HEK293 (cell line): ENCODE results near the gene HOXC10.
A peak's percentile ranks its signal among the peaks of the same experiment; 100 is the strongest.

ENCODE experiments used
- CTCF ChIA-PET: fragments of 350-600 bp; formaldehyde crosslinking; extraction: SDS; loops from one replicate; lab custom pipeline; 2021; ENCODE audit warnings: antibody characterized with exemption; lab: Yijun Ruan, JAX
- POLR2A ChIA-PET: fragments of 300-600 bp; formaldehyde crosslinking; extraction: SDS; loops from one replicate; lab custom pipeline; 2020; ENCODE audit warnings: antibody characterized with exemption, inconsistent platforms; lab: Yijun Ruan, JAX
- H3K27ac ChIP-seq: fragments of 200-500 bp; sonication (Bioruptor generic); 2 replicates; pipeline ENCODE4 v1.5.1; 2014; ENCODE audit warnings: low read depth, low read length, control low read depth, inconsistent platforms; ENCODE audit errors: extremely low read depth
- H3K36me3 ChIP-seq, 2 experiments: fragments of 200-500 bp in 1 of 2; sonication (Bioruptor generic) in 1 of 2; 1 replicate in 1 of 2; 2 replicates in 1 of 2; pipeline ENCODE4 v1.5.1; 2014 to 2017; ENCODE audit warnings: inconsistent platforms in 2 of 2, low read length in 2 of 2; ENCODE audit not compliant: control insufficient read depth in 2 of 2, insufficient read depth in 1 of 2
- H3K4me1 ChIP-seq: fragments of 200-500 bp; sonication (Bioruptor generic); 2 replicates; pipeline ENCODE4 v1.5.1; 2014; ENCODE audit warnings: mild to moderate bottlenecking, low read length, inconsistent platforms; ENCODE audit not compliant: control insufficient read depth, insufficient read depth
- H3K4me3 ChIP-seq: 2 replicates; pipeline ENCODE4 v1.5.1; 2011; ENCODE audit warnings: low read depth, mild to moderate bottlenecking, control low read depth, low read length, moderate library complexity
- H3K9me3 ChIP-seq: fragments of 200-500 bp; sonication (Bioruptor generic); 2 replicates; pipeline ENCODE4 v1.5.1; 2014; ENCODE audit warnings: low read depth, low read length, inconsistent platforms; ENCODE audit not compliant: control insufficient read depth, insufficient read depth
- EGR2 ChIP-seq: fragments of 450-650 bp; formaldehyde crosslinking; IDR thresholded peaks from 2 replicates; pipeline ENCODE4 v1.5.1; 2016; ENCODE audit warnings: low read depth, missing biosample characterization, missing genetic modification characterization
- GLIS1 ChIP-seq: fragments of 450-650 bp; formaldehyde crosslinking; IDR thresholded peaks from 2 replicates; pipeline ENCODE4 v1.5.1; 2016; ENCODE audit warnings: missing biosample characterization, missing genetic modification characterization
- GLIS2 ChIP-seq: fragments of 450-650 bp; formaldehyde crosslinking; IDR thresholded peaks from 2 replicates; pipeline ENCODE4 v1.5.1; 2016; ENCODE audit warnings: missing biosample characterization, missing genetic modification characterization
- INSM2 ChIP-seq: fragments of 450-650 bp; formaldehyde crosslinking; IDR thresholded peaks from 2 replicates; pipeline ENCODE4 v1.5.1; 2016; ENCODE audit warnings: missing biosample characterization, missing genetic modification characterization
- SP2 ChIP-seq: fragments of 450-650 bp; formaldehyde crosslinking; IDR thresholded peaks from 2 replicates; pipeline ENCODE4 v1.5.1; 2016; ENCODE audit warnings: missing biosample characterization, missing genetic modification characterization
- ZBTB10 ChIP-seq: fragments of 450-650 bp; formaldehyde crosslinking; IDR thresholded peaks from 2 replicates; pipeline ENCODE4 v1.5.1; 2016; ENCODE audit warnings: missing biosample characterization, missing genetic modification characterization
- ZBTB26 ChIP-seq: fragments of 450-650 bp; formaldehyde crosslinking; optimal IDR thresholded peaks from 2 replicates; pipeline ENCODE3; 2016; ENCODE audit warnings: missing biosample characterization, mild to moderate bottlenecking, missing genetic modification characterization
- ZBTB7A ChIP-seq: fragments of 450-650 bp; formaldehyde crosslinking; IDR thresholded peaks from 2 replicates; pipeline ENCODE4 v1.5.1; 2016; ENCODE audit warnings: low read depth, missing biosample characterization, missing genetic modification characterization
- ZFHX2 ChIP-seq: fragments of 450-650 bp; formaldehyde crosslinking; conservative IDR thresholded peaks from 2 replicates; pipeline ENCODE4 v1.5.1; 2016; ENCODE audit warnings: missing biosample characterization, missing genetic modification characterization
- ZFP3 ChIP-seq: fragments of 450-650 bp; formaldehyde crosslinking; IDR thresholded peaks from 2 replicates; pipeline ENCODE4 v1.5.1; 2016; ENCODE audit warnings: low read depth, missing biosample characterization, missing genetic modification characterization
- ZIC2 ChIP-seq: fragments of 450-650 bp; formaldehyde crosslinking; IDR thresholded peaks from 2 replicates; pipeline ENCODE4 v1.5.1; 2016; ENCODE audit warnings: missing biosample characterization, missing genetic modification characterization
- ZNF132 ChIP-seq: fragments of 450-650 bp; formaldehyde crosslinking; IDR thresholded peaks from 2 replicates; pipeline ENCODE4 v1.5.1; 2017; ENCODE audit warnings: missing biosample characterization, missing genetic modification characterization, borderline replicate concordance
- ZNF146 ChIP-seq: fragments of 450-650 bp; formaldehyde crosslinking; IDR thresholded peaks from 2 replicates; pipeline ENCODE4 v1.5.1; 2016; ENCODE audit warnings: missing biosample characterization, missing genetic modification characterization
- ZNF157 ChIP-seq: fragments of 450-650 bp; formaldehyde crosslinking; IDR thresholded peaks from 2 replicates; pipeline ENCODE4 v1.5.1; 2016; ENCODE audit warnings: missing biosample characterization, missing genetic modification characterization
- ZNF174 ChIP-seq: fragments of 450-650 bp; formaldehyde crosslinking; IDR thresholded peaks from 2 replicates; pipeline ENCODE4 v1.5.0; 2017; ENCODE audit warnings: missing biosample characterization, mild to moderate bottlenecking, missing genetic modification characterization
- ZNF18 ChIP-seq: fragments of 450-650 bp; formaldehyde crosslinking; IDR thresholded peaks from 2 replicates; pipeline ENCODE4 v1.5.1; 2016; ENCODE audit warnings: missing biosample characterization, missing genetic modification characterization
- ZNF23 ChIP-seq: fragments of 450-650 bp; formaldehyde crosslinking; IDR thresholded peaks from 2 replicates; pipeline ENCODE4 v1.5.1; 2016; ENCODE audit warnings: missing biosample characterization, missing genetic modification characterization, borderline replicate concordance
- ZNF335 ChIP-seq: fragments of 450-650 bp; formaldehyde crosslinking; conservative IDR thresholded peaks from 2 replicates; pipeline ENCODE4 v1.5.1; 2016; ENCODE audit warnings: missing biosample characterization, missing genetic modification characterization
- ZNF398 ChIP-seq: fragments of 450-650 bp; formaldehyde crosslinking; IDR thresholded peaks from 2 replicates; pipeline ENCODE4 v1.5.1; 2017; ENCODE audit warnings: missing biosample characterization, missing genetic modification characterization
- ZNF514 ChIP-seq: fragments of 450-650 bp; formaldehyde crosslinking; IDR thresholded peaks from 2 replicates; pipeline ENCODE4 v1.5.1; 2016; ENCODE audit warnings: missing biosample characterization, missing genetic modification characterization
- ZNF548 ChIP-seq: fragments of 450-650 bp; formaldehyde crosslinking; IDR thresholded peaks from 2 replicates; pipeline ENCODE4 v1.5.1; 2016; ENCODE audit warnings: missing biosample characterization, missing genetic modification characterization
- ZNF658 ChIP-seq: fragments of 450-650 bp; formaldehyde crosslinking; IDR thresholded peaks from 2 replicates; pipeline ENCODE4; 2016; ENCODE audit warnings: missing biosample characterization, missing genetic modification characterization
- ZNF776 ChIP-seq: fragments of 450-650 bp; formaldehyde crosslinking; IDR thresholded peaks from 2 replicates; pipeline ENCODE4 v1.5.0; 2017; ENCODE audit warnings: missing biosample characterization, missing genetic modification characterization, borderline replicate concordance
- ZNF785 ChIP-seq: fragments of 450-650 bp; formaldehyde crosslinking; IDR thresholded peaks from 2 replicates; pipeline ENCODE4 v1.5.1; 2016; ENCODE audit warnings: missing biosample characterization, missing genetic modification characterization
- ZNF843 ChIP-seq: fragments of 450-650 bp; formaldehyde crosslinking; IDR thresholded peaks from 2 replicates; pipeline ENCODE4 v1.5.1; 2016; ENCODE audit warnings: missing biosample characterization, missing genetic modification characterization
- ZSCAN30 ChIP-seq: fragments of 450-650 bp; IDR thresholded peaks from 2 replicates; pipeline ENCODE4 v1.5.1; 2018; ENCODE audit warnings: missing biosample characterization, mild to moderate bottlenecking, missing genetic modification characterization, moderate library complexity

The HOXC10 gene

DNA sequence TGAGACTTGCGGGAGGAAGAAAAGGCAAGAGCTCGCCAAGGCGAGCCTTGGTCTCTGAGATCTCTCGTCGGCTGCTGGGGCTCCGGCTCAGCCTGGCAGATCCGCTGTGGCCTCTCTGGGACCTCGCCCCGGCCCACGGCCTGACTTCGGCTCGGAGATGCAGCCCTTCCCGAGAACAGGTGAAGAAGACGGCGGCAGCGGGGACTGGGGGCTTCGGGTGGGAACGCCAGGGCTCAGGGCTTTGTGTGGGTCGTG, 9.0 kb downstream of the HOXC10 start:
- CTCF ChIA-PET = interaction anchor here (1.7 kb wide), 1 partner anchor 9 kb away, joined by 10 read pairs; the partner anchor contains the start of gene HOXC10
- no peaks in the 10 kb centered on the region for H3K36me3 ChIP-seq
- no peak for TF ChIP-seq ZNF776 (tag by site-specific recombination)
- TF ChIP-seq ZNF18 = no peak
- TF ChIP-seq ZNF785 (tag by site-specific recombination) = no peak
- no peak for TF ChIP-seq ZNF132 (tag by site-specific recombination)
- TF ChIP-seq INSM2 = no peak
- no peak for TF ChIP-seq ZNF658 (tag by site-specific recombination)
- no peak for TF ChIP-seq ZFP3
- TF ChIP-seq ZNF157 (tag by site-specific recombination) = no peak
- TF ChIP-seq ZBTB7A (tag by site-specific recombination) = no peak
- no peak for TF ChIP-seq ZNF514 (tag by site-specific recombination)
- TF ChIP-seq ZNF548 (tag by site-specific recombination) = no peak
- TF ChIP-seq, all 188 proteins: peak for 0
- Histone ChIP-seq H3K27ac (no peak overlapping the region; the same call in 1 of the 2 replicates), H3K9me3 (no peaks in the 10 kb centered on the region), H3K4me3 (no peak overlapping the region), H3K4me1 (peaks cover 43% of the 10 kb centered on the region)
- POLR2A ChIA-PET = interaction anchor here (0.6 kb wide), 1 partner anchor 24 kb away, joined by 5 read pairs; no protein-coding TSS in a partner anchor

GRCh38 chr12:53994264-53995001, 9.5 kb downstream of the HOXC10 start:
- CTCF ChIA-PET = interaction anchor here (0.9 to 1.0 kb wide), 3 partner anchors 218 to 374 kb away, joined by 4 to 5 read pairs (median 4); no protein-coding TSS in a partner anchor
- Histone ChIP-seq H3K27ac (peak overlapping the region; percentile 98), H3K9me3 (no peaks in the 10 kb centered on the region), H3K4me1 (peaks cover 44% of the 10 kb centered on the region), H3K4me3 (peak overlapping the region; percentile 61), H3K36me3 (no peaks in the 10 kb centered on the region)
- POLR2A ChIA-PET = interaction anchor here (0.6 to 2.2 kb wide), 12 partner anchors 9 to 237 kb away, joined by 3 to 14 read pairs (median 4); partner anchors contain the start of genes HOXC10 and HOXC13
- TF ChIP-seq GLIS1 (tag by site-specific recombination) (0 out of 2 replicates have a peak, but pooled peaks have one; percentile 19), ZSCAN30 (0 out of 2 replicates have a peak, but pooled peaks have one; percentile 19), ZNF23 (tag by site-specific recombination) (no peak), ZFHX2 (tag by site-specific recombination) (peak; percentile 77), ZNF146 (tag by site-specific recombination) (no peak), ZNF398 (tag by site-specific recombination) (peak; percentile 82), ZNF843 (no peak), ZBTB26 (tag by site-specific recombination) (peak; percentile 53), ZNF335 (tag by site-specific recombination) (peak; percentile 71), ZIC2 (tag by site-specific recombination) (no peak), ZBTB10 (tag by site-specific recombination) (0 out of 2 replicates have a peak, but pooled peaks have one; percentile 14), SP2 (tag by site-specific recombination) (peak; percentile 57), ZNF658 (tag by site-specific recombination) (no peak), GLIS2 (tag by site-specific recombination) (0 out of 2 replicates have a peak, but pooled peaks have one; percentile 28), EGR2 (tag by site-specific recombination) (peak; percentile 49), ZNF174 (no peak)
